DMS79 (cell line): ENCODE data around the gene TMEM178B.
A peak's percentile ranks its signal among the peaks of the same experiment; 100 is the strongest.
"Not testable (repeated sequence)": the region's sequence is repeated elsewhere in the genome, so short reads cannot be mapped to it uniquely, and the experiment has no call there.

Experiments used
- DNase-seq: peaks from one replicate; lab custom pipeline; 2025; lab: John Stamatoyannopoulos, UW

TMEM178B gene

DNA sequence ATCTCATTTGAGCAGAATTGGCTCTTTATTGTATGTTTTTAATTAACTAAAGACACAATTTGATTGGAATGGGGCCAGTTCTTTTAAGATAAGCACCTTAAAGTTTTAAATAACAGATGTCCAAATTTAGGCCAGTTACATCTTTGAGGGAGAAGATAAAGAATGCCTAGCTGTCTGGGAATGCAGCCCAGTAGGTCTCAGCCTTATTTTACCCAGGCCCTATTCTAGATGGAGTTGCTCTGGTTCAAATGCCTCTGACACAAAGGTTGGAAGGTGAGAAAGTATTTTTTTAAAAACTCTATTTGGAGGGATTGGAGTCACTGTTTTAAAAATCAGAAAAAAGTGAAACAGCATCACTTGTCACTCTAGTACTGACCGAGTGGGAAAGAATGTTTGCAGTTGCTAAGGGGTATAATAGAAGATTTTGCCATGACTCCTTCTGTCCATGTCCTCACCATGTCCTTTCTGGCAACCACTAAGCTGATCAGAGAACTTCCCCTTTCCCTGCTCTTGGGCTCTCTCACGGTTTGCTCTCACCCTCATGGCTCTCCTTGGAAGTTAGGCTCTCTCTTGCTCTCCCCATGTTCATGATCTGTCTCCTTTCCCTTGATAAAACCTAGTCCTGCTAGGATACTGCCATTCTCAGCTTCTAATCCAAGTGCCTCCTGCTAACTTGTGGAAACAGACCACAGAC is 239.1 kb downstream of the TMEM178B start:
- no peak for DNase-seq

DNA sequence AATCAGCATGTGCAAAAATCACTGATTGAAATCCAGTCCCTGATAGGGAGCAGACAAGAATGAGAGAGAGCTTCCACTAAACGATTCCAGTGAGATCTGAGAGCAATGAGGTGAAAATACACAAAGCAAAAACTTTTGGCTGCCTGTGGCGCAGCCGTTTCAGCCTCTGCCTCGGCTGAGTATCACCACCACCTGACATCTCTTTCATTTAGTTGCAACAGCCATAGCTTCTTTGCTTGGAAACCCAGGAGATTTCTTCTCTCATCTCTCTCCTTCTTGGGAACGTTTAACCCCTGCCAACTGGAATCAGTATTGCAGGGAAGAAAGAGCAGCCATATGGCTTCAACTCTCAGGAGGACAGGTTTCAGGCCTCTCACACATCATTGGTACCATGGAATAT is 240.0 kb downstream of the TMEM178B start:
- no peak for DNase-seq

DNA sequence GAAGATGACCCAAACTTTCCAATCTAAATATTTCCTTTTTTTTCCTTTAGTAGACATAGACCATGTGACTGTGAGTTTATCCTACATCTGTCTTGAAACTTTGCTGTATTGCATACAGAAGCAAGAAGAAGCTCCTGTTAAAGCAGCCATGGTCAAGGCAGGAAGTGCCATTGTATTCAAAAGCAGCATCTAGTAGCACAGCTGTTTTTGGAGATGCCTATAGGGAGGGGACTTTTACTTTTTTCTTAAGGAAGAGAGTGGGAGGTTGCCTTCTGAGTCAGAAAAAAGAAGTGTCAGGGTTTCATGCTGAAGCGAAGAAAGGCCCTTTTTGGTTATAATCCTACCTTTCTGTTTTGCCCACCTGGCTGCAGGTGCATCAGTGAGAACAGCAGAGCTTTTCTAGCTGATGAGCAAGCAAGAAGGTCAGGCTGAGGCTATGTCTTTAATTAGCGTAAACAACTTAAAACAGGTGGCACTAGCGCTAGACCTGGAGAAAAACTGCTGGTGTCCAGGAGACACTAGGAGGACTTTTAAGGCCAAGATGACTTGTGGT is 243.2 kb downstream of the TMEM178B start:
- no peak for DNase-seq

DNA sequence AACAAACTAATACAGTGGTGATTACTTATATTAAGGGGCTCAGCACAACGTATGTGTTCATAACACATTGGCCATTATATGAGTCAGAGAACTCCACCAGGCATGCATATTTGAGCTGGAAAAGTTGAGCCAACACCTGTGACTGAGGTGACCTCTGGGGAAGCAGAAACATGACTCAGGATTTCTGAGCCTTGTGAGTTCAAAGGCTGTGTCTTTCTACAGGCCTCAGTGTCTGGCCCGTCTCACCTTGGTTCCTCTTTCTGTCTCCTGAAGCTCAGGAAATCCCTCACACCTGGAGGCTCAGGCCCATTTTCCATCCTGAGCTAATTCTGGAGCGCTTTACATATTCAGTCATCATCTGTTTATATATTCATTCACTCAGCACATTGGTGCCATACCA is 246.4 kb downstream of the TMEM178B start:
- DNase-seq, result no peak

DNA sequence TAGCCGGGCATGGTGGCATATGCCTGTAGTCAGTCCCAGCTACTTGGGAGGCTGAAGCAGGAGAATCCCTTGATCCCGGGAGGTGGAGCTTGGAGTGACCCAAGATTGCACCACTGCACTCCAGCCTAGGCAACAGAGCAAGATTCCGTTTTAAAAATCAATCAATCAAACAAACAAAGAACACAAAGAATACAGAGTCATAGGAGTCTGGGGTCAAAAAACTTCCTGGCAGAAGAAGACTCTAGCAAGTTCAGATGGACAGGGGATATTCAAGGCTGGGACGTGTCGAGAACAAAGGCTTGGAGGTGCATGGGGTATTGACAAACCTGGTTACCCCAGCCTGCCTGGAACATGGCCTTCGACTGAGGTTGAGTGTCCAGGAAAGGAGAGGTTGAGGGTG is 248.5 kb downstream of the TMEM178B start:
- no peak for DNase-seq

DNA sequence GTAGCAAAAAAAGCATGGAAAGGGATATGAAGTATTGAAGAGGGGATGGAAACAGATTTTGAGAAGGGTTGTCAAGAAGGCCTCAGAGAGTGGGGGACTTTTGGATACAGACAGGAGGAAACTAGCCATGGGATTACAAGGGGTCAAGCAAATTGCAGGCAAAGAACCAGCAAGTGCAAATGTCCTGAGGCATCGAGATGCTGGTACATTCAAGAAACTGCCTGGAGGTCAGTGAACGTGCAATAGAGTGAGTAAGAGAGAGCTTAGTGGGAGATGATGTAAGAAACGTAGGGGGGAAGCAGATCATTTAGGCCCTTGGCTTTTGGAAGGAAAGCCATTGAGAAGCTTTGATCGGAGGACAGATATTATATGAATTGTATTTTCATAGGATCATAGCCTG is 250.0 kb downstream of the TMEM178B start:
- no peak for DNase-seq

DNA sequence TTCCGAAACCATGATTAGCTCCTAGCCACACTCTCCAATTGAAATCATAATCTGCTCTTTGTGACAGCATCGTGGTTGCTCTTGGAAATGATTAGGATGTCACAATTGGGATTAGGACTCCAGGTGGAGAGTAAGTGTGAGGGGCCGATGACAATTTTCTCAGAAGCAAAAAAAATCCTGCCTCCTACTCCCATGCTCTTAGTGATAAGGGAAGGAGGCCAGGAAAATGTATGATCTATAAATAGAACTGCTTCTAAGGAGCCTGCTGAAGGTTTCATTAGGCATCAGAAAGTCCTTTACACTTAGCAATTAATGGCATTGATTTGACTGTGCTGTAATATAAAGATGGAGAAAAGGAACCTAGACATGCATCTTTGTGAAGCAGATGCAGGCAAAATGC is 251.0 kb downstream of the TMEM178B start:
- DNase-seq, result no peak

DNA sequence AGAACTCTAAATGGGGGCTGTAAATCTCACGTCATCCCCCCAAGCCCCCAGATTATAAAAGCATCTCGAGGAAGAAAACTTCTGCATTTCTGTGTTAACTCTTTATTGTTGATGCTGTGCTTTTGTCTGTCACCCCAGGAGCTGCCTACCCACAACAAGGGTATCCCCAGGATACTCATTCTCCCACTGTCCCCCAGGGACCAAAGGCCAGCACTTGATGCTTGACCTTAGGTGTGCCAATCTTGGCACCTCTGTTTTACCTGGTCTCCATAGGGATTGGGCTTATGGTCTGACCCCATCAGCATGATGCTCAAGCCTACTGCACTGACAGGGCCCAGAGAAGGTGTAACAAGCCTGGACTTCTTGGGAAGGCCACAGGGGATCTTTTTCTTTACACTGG is 251.4 kb downstream of the TMEM178B start:
- no peak for DNase-seq

DNA sequence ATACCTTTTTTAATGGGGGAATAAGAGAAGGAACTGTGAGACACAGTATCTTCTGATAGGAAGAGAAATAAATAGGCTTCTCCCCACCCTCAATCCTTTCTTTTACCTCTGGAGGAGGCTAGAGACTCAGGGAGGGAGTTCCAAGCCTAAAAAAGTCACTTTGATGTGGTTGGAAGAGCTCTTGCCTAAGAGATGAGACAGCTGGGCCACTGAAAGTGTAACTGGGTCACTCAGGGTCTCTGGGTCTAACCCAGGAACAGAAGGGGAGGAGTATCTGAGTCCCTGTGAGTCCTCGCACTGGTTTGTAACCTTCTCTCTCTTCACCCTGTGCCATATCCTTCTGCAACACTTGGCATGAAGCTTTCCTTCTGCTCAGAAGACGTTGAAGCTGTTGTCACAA is 254.4 kb downstream of the TMEM178B start:
- no peak for DNase-seq

DNA sequence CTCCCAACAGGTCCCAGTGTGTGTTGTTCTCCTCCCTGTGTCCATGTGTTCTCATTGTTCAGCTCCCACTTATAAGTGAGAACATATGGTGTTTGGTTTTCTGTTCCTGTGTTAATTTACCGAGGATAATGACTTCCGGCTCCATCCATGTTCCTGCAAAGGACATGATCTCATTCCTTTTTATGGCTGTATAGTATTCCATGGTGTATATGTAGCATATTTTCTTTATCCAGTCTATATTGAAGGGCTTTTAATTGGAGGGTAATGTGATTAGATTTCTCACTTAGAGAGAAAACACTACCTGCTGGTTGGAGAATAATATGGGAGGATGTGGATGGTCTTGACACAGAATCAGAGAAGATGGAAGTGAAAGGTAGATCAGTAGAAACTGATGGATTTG is 256.4 kb downstream of the TMEM178B start:
- DNase-seq, result not testable (repeated sequence)

DNA sequence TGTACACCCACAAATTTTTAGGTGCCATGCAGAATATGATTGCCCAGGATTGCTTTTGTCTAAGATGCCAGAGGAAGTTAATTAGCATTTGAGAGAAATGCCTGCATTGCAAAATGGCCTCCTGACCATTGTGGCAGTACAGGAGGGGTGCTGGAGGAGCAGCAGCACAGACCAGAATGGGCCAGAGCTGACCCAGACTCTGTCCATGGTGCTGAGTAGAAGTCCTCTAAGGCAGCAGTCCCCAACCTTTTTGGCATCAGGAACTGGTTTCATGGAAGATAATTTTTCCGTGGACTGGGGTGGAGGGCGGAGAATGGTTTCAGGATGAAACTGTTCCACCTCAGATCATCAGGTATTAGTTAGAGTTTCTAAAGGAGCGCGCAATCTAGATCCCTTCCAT is 259.6 kb downstream of the TMEM178B start:
- no peak for DNase-seq

DNA sequence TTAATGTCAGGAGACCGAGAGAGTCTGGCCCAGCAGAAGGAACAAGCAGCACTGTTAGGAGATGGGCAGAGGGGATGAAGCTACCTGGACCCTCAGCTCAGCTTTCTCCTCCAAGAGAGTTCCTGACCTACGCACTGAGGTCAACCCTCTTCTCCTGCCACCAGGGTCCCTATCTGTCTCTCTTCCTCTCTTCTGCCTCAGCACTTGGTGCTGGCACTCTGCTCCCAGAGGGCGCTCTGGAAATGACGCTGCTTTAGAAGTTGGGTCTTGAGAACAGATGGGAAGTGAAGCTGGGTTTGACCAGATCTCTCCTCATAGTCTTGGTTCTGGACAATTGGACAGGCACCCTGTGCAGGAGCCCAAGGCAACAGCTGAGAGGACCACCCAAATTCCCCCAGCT is 261.3 kb downstream of the TMEM178B start:
- no peak for DNase-seq

DNA sequence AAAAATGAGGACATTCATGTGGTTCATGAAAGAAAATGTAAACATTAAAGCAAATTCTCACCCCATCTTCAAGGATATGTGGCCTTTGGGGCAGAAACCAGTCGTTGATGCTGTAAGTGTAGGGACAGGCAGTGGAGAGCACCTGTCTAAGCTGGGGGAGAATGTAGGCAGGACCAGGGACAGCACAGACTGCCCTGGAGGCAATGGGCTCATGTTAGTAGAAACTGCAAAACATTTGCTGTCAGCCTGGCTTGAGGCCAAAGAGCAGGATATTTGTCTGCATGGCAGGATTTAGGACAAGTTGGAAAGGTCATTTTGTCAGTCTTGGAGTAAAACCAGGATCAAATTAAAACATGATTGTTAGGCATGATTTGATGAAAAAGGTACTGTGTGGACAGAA is 265.7 kb downstream of the TMEM178B start:
- no peak for DNase-seq

DNA sequence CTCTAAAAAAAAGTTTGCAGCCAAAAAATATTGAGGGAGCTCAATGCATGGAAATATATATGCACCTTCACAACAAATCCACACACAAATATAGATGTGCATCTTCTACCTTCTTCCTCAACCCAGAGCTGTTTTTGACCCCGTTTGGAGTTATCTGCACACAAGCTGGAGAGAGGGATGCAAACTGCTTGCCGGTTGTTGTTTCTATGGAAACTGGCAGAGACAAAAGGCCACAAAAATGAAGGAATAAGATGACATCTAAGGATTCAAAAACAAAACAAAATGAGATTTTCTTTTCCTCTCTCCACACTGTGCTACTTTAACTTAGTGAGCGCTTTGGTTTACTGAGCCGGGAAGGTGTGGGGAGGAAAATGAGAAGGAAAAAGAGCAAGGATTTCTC is 267.1 kb downstream of the TMEM178B start:
- DNase-seq, result no peak

DNA sequence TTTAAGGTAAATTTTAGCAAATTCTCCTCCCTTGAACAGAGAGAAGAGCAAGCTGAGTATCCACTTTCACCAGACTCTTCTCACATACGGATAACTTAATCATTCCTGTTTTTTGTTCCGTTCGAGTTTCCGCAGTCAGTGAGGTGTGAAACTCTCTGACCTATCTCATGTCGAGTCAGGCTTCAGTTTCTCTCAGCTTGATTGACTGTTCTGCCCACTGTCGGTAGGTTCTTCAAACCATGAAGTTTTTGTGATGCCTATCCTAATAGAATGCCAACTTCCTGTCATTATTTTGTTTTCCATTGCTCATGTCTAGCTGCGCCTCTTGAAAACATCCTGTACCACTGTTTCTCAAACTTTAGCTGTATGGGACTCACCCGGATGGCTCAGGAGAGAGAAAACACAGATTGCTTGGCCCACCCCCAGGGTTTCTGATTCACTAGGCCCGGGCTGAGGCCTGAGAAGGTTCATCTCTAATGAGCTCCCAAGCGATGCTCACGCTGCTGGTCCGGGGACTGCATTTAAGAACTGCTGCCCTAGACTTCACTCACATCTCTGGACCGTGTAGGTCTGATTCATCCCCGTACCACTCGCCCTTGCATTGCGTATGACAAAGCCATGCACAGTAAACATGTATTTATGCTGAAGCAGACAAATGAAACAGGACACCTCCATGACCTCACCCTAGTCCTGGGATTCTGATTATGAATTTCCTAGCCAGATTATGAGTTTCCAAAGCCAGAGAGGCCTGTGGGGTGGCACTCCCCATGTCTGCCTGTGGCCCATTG is 269.0 kb downstream of the TMEM178B start:
- DNase-seq, result no peak

DNA sequence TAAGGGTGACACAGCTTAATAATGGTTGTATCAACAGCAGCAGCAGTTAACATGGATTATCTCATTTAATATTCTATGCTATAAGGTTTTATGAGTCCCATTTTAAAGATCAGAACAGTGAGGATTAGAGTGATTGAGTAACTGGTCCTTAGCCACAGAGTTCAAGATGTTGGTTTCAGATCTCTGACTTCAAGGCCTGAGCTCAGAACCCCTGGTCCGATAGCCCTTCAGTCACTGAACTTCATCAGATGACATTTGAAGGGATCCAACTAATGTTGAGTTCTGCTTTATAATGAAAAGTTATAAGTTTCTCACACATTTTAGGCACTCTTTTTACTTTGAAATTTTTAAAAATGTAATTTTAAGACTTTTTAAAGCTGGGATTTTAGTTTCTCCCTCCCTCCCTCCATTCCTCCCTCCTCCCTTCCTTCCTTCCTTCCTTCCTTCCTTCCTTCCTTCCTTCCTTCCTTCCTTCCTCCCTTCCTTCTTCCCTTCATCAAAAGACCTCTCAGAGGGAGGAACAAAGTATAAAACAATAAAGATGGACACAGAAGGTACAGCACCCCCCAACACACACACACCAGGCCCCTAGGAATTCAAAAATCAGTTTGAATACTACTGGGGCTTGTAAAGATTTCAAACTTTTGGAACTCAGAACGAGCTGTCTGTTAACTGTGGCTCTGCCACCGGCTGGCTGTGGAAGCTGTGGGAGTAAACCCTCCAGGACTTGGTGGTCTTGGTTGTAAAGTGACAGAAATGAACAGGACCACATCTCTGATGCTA is 270.5 kb downstream of the TMEM178B start:
- DNase-seq, result no peak

DNA sequence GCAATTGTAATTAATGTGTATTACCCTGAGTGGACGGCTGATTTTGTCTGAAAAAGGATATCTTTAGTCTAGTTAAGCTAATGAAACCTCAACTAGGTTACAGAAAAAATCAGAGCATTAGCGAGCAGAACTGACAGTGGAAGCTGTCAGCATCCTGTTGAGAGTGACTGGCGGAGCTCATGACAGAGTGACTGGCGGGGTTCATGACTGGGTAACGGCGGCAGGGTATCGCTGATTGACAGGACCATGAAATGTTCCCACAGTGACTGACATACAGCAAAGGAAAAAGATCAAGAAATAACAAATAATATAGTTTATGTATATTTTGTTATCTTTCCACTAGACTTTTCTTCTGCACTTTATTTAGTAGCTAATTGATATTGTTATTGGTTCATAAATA is 274.9 kb downstream of the TMEM178B start:
- DNase-seq, result no peak

DNA sequence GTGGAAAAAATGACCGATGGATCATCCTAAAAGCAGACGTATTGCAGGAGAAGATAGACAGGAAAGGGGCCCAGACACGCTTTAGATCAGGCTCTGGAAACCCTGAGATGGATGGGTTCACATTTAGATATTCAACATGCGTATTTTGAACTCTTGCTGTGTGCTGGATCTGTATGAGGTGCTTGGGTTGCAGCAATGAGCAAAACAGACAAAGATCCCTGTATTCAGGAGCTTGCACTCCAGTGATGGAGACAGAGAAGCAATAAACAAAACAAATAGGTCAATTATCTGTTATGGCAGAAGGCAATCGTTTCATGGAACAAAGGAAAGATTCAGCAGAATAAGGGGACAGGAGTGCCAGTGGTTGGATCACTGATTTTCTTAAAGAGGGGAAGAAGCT is 275.5 kb downstream of the TMEM178B start:
- no peak for DNase-seq

DNA sequence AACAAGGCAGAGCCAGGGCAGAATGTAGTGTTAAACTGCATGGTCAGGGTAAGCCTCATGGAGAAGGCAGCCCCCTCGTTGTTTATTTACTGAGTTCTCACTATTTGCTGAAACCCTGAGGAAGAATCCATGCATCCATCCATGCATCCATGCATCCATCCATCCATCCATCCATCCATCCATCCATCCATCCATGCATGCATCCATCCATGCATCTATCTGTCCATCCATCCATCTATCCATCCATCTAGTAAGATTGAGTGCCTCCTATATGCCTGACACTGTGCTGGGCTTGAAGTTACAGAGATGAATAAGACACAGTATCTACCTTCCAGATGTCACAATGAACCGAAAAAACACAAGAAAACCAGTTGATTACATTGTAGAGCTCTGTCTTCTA is 275.9 kb downstream of the TMEM178B start:
- no peak for DNase-seq

DNA sequence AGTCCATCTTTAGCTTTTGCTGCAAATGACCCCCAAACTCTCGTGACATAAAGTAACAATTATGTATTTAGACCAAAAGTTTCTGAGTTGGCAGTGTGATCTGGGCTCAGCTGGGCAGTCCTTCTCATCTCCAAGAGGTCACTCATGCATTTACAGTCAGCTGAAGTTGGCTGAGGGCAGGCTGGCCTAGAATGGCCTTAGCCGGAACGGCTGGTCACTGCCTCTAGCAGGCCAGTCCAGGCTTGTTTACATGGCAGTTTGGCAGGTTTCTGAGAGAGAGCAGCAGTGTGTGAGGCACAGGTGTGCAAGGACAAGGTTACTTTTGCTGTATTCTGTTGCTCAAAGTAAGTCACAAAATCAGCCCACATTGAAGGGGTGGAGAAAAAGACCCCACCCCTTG is 277.3 kb downstream of the TMEM178B start:
- DNase-seq, result no peak

DNA sequence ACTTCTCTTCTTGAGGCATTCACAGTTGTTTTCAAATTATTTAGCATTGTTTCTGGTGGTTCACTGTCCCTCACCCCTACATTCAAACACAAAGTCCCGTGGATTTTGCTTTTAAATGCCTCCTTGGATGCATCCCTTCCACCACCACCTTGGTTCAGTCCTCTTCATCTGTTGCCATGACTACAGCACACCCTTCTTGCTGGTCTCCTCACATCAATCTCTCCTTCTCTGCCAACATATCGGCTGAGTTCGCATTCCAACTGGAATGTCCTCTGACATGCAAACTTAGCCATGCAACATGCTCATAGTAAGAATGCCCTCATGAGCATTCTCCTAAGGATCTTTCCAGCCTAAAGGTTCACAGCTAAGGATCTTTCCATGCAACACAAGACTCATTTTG is 279.1 kb downstream of the TMEM178B start:
- DNase-seq, result no peak

DNA sequence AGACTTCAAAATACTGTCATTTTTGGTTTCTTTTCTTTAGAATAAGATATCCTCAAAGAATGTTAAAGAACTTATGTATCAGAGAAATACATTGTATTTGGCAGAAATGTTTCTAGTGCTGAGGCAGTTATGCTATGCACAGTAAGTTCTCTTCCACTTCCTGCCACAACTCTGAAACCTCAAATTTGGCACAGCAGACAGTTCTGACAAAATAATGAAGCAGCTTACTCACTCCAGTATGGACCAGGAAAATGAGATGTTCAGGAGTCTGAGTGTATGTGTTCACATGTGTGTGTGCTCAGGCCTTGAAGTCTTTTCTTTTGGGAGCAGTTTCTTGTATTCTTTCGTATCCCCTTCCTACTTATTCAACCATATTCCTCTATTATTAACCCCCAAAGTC is 280.4 kb downstream of the TMEM178B start:
- peak; percentile 22 for DNase-seq

DNA sequence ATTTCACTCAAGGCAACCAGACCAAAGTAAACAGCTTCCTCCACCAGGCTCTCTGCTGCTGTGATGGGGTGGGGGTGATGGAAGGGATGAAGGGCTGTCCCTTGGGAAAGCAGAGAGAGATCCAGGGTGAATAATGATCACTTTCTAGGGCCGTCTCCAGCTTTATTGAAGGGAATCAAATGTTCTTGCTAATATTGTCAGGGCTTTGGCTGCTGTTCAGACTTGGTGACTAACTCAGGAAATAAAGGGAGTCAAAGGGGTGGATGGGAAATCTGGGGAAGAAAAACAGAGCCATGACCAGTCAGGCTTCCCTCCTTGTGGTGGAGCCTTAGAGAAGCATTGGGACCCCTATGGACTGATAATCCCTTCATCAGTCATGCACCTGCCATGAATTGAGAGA is 281.2 kb downstream of the TMEM178B start:
- DNase-seq, result no peak
